HCT116 (cell line): ENCODE results near the gene ASCL2. TPM values are rescaled to one million over a fixed set of nuclear protein-coding genes. Genes with fewer than 3 reads are reported as not detected.

ENCODE experiments used
- ATAC-seq: fragments of 200-7000 bp; cut with Tn5 transposase; 2 replicates; pipeline ENCODE4 v1.9.1; 2020; ENCODE audit warnings: mild to moderate bottlenecking, moderate library complexity
- BruUV-seq: library from RNA; stranded (reverse); fragments of 400-500 nt; replicated peaks from 2 replicates; lab custom pipeline; 2021; lab: Mats Ljungman, UMichigan
- CTCF ChIA-PET: fragments of 300-600 bp; sonication (Branson Sonifier 250); formaldehyde crosslinking; loops from one replicate; lab custom pipeline; 2021; ENCODE audit warnings: antibody characterized with exemption; lab: Charles Lee
- POLR2A ChIA-PET: fragments of 300-600, 350-600 bp; sonication (Branson Sonifier 250); formaldehyde crosslinking; loops from one replicate; lab custom pipeline; 2021; ENCODE audit warnings: antibody characterized with exemption; lab: Charles Lee
- RAD21 ChIA-PET, 2 experiments: fragments of 300-600 bp; sonication (Branson Sonifier 250); formaldehyde crosslinking; loops; one replicate each; lab custom pipeline; 2023; ENCODE audit warnings: low total read pairs in 2 of 2; ENCODE audit not compliant: uncharacterized antibody in 2 of 2, unreplicated experiment in 2 of 2, low non-redundant PET in 1 of 2; lab: Charles Lee
- DNase-seq: peaks from one replicate; pipeline ENCODE4 v3.0.0-alpha.2; 2010; ENCODE audit warnings: low read depth, low spot score
- H2AFZ ChIP-seq: fragments of 200-600 bp; shearing (Covaris generic), sonication (generic); 2 replicates; pipeline ENCODE4 v1.6.1; 2017; ENCODE audit warnings: low read depth, mixed run types, mixed read lengths, antibody characterized with exemption, low read length; ENCODE audit not compliant: poor library complexity, severe bottlenecking
- H3K27ac ChIP-seq: 2 replicates; pipeline ENCODE4 v1.5.1; 2012; ENCODE audit warnings: low read depth, low read length
- H3K27me3 ChIP-seq: fragments of 200-600 bp; sonication (generic); 2 replicates; pipeline ENCODE4 v1.6.1; 2016; ENCODE audit warnings: mixed run types, low read length, mixed read lengths; ENCODE audit not compliant: insufficient read depth
- H3K36me3 ChIP-seq, 2 experiments: fragments of 200-500 bp in 1 of 2; fragments of 200-600 bp in 1 of 2; sonication (Bioruptor generic) in 1 of 2; sonication (generic) in 1 of 2; 2 replicates each; pipeline versions ENCODE4 v1.5.1 to v1.6.1; 2014 to 2016; ENCODE audit warnings: low read length in 2 of 2, inconsistent platforms in 1 of 2, mixed read lengths in 1 of 2, mixed run types in 1 of 2; ENCODE audit not compliant: insufficient read depth in 2 of 2, control insufficient read depth in 1 of 2
- H3K4me1 ChIP-seq, 2 experiments: fragments of 200-600 bp in 1 of 2; sonication (generic) in 1 of 2; 2 replicates each; pipeline versions ENCODE4 v1.5.1 to v1.6.1; 2012 to 2017; ENCODE audit warnings: low read length in 2 of 2, inconsistent platforms in 1 of 2, mild to moderate bottlenecking in 1 of 2, mixed read lengths in 1 of 2, mixed run types in 1 of 2, moderate library complexity in 1 of 2; ENCODE audit not compliant: insufficient read depth in 2 of 2, control insufficient read depth in 1 of 2
- H3K4me2 ChIP-seq: fragments of 200-600 bp; sonication (generic); 2 replicates; pipeline ENCODE4 v1.6.1; 2017; ENCODE audit warnings: mixed run types, low read length, mixed read lengths
- H3K4me3 ChIP-seq, 2 experiments: fragments of 200-600 bp in 1 of 2; sonication (generic) in 1 of 2; replicated peaks in 1 of 2; 2 replicates each; pipeline ENCODE4 v1.5.1; 2011 to 2016; ENCODE audit warnings: low read length in 2 of 2, control low read depth in 1 of 2, low read depth in 1 of 2, mild to moderate bottlenecking in 1 of 2, mixed read lengths in 1 of 2, mixed run types in 1 of 2
- H3K79me2 ChIP-seq: fragments of 200-600 bp; sonication (generic); 2 replicates; pipeline ENCODE4 v1.6.1; 2017; ENCODE audit warnings: mild to moderate bottlenecking, mixed run types, low read length, moderate library complexity, mixed read lengths; ENCODE audit not compliant: insufficient read depth
- H3K9ac ChIP-seq: fragments of 200-600 bp; sonication (generic); 2 replicates; pipeline ENCODE4 v1.6.1; 2016; ENCODE audit warnings: low read length, mixed read lengths
- H3K9me2 ChIP-seq: fragments of 200-600 bp; sonication (generic), shearing (Covaris generic); 2 replicates; pipeline ENCODE4 v1.6.1; 2017; ENCODE audit warnings: mixed run types, mild to moderate bottlenecking, moderate library complexity; ENCODE audit not compliant: insufficient read depth
- H3K9me3 ChIP-seq, 2 experiments: fragments of 200-500 bp in 1 of 2; fragments of 200-600 bp in 1 of 2; sonication (Bioruptor generic) in 1 of 2; sonication (generic) in 1 of 2; 2 replicates each; pipeline ENCODE4 v1.6.1; 2014 to 2017; ENCODE audit warnings: low read length in 2 of 2, mixed read lengths in 2 of 2, inconsistent platforms in 1 of 2, low read depth in 1 of 2, mild to moderate bottlenecking in 1 of 2, mixed run types in 1 of 2, moderate library complexity in 1 of 2; ENCODE audit not compliant: control insufficient read depth in 1 of 2, insufficient read depth in 1 of 2
- H4K20me1 ChIP-seq: fragments of 200-600 bp; sonication (generic), shearing (Covaris generic); 2 replicates; pipeline ENCODE4 v1.6.1; 2017; ENCODE audit warnings: mixed run types, mild to moderate bottlenecking, moderate library complexity; ENCODE audit not compliant: insufficient read depth
- CEBPB ChIP-seq: IDR thresholded peaks from 2 replicates; pipeline ENCODE4 v1.6.1; 2012; ENCODE audit warnings: low read depth
- CTCF ChIP-seq, 3 experiments: fragments of 200-600 bp in 1 of 3; sonication (generic) in 1 of 3; IDR thresholded peaks in 2 of 3; conservative IDR thresholded peaks in 1 of 3; 2 replicates each; pipeline ENCODE4 v1.5.1; 2012 to 2017; ENCODE audit warnings: low read depth in 2 of 3, low read length in 2 of 3, antibody characterized with exemption in 1 of 3, borderline replicate concordance in 1 of 3, control low read depth in 1 of 3, mild to moderate bottlenecking in 1 of 3, mixed read lengths in 1 of 3, mixed run types in 1 of 3, moderate library complexity in 1 of 3; ENCODE audit not compliant: insufficient read depth in 1 of 3
- EZH2 ChIP-seq: fragments of 200-600 bp; sonication (generic); IDR thresholded peaks from 2 replicates; pipeline ENCODE4 v1.6.1; 2017; ENCODE audit warnings: antibody characterized with exemption, mixed run types
- EZH2phosphoT487 ChIP-seq: fragments of 200-600 bp; IDR thresholded peaks from 2 replicates; pipeline ENCODE4 v1.6.1; 2018; ENCODE audit warnings: antibody characterized with exemption, borderline replicate concordance
- POLR2A ChIP-seq: IDR thresholded peaks from 2 replicates; pipeline ENCODE4 v1.7.0; 2011; ENCODE audit warnings: borderline replicate concordance; ENCODE audit not compliant: insufficient read depth, insufficient read length; ENCODE audit errors: extremely low read depth
- POLR2AphosphoS5 ChIP-seq: IDR thresholded peaks from 2 replicates; pipeline ENCODE4 v1.6.1; 2011; ENCODE audit warnings: mild to moderate bottlenecking, low read depth, low read length, moderate library complexity
- RAD21 ChIP-seq: IDR thresholded peaks from 2 replicates; pipeline ENCODE4 v1.6.1; 2012; ENCODE audit warnings: low read depth, mild to moderate bottlenecking
- SIN3A ChIP-seq: IDR thresholded peaks from 2 replicates; pipeline ENCODE4 v1.6.1; 2012; ENCODE audit warnings: low read depth
- SP1 ChIP-seq: IDR thresholded peaks from 2 replicates; pipeline ENCODE4 v1.6.1; 2012; ENCODE audit warnings: low read depth
- SRF ChIP-seq: IDR thresholded peaks from 2 replicates; pipeline ENCODE4 v1.6.1; 2012; ENCODE audit warnings: low read depth
- YY1 ChIP-seq: IDR thresholded peaks from 2 replicates; pipeline ENCODE4 v1.6.1; 2011; ENCODE audit warnings: low read length, low read depth, moderate library complexity, mild to moderate bottlenecking; ENCODE audit not compliant: insufficient replicate concordance; ENCODE audit errors: extremely low read depth
- ZBTB33 ChIP-seq: IDR thresholded peaks from 2 replicates; pipeline ENCODE4 v1.6.1; 2011; ENCODE audit warnings: mild to moderate bottlenecking, low read length, moderate library complexity; ENCODE audit not compliant: insufficient replicate concordance; ENCODE audit errors: extremely low read depth
- ZFX ChIP-seq: fragments of 450-650 bp; IDR thresholded peaks from 2 replicates; pipeline ENCODE4 v1.6.1; 2017
- intact Hi-C: fragments of 100-400 bp; cut with micrococcal nuclease; formaldehyde crosslinking; loops from 2 replicates; pipeline ENCODE4 v1.10.0; 2022
- total RNA-seq: library from RNA; stranded (reverse); gene quantifications from one replicate; pipeline ENCODE4 v1.2.1, GENCODE V29; 2021; ENCODE audit not compliant: unreplicated experiment

The ASCL2 gene
- total RNA-seq, 1 experiment from 2014 or later: not detected

- Histone ChIP-seq H3K4me3 (no peak overlapping the region), H4K20me1 (no peaks in the 10 kb centered on the region), H3K4me2 (no peak overlapping the region), H2AFZ (no peak overlapping the region), H3K9ac (no peak overlapping the region), H3K27me3 (no peaks in the 10 kb centered on the region), H3K79me2 (no peaks in the 10 kb centered on the region), H3K36me3 (no peaks in the 10 kb centered on the region), H3K27ac (no peak overlapping the region), H3K9me3 (no peaks in the 10 kb centered on the region), H3K9me2 (no peaks in the 10 kb centered on the region), H3K4me1 (peaks cover 0 to 3% of the 10 kb centered on the region in 2 experiments; a peak in 1 of 4 replicates)
- CTCF ChIA-PET: no interaction called here
- POLR2A ChIA-PET: no interaction called here
- RAD21 ChIA-PET: no interaction called here
- ATAC-seq (no peak), DNase-seq (no peak)
- BruUV-seq: no TSS peak
- TF ChIP-seq POLR2AphosphoS5: no peak
- no peak for TF ChIP-seq SP1
- TF ChIP-seq YY1: no peak
- no peak for TF ChIP-seq ZBTB33
- no peak for TF ChIP-seq EZH2phosphoT487
- no peak for TF ChIP-seq SRF
- TF ChIP-seq ZFX: no peak
- TF ChIP-seq CEBPB: no peak
- TF ChIP-seq CTCF (IDR thresholded peaks at IDR 0.05 in 2 of 3, conservative IDR thresholded peaks at IDR 0.05 in 1 of 3; ENCODE audit: borderline replicate concordance in 1 of 3, insufficient read depth in 1 of 3, low read depth in 2 of 3, low read length in 2 of 3): no peak
- no peak for TF ChIP-seq RAD21
- TF ChIP-seq POLR2A: no peak
- TF ChIP-seq EZH2: no peak
- TF ChIP-seq SIN3A: no peak
- intact Hi-C loops: no loop called here
Observed at GRCh38 chr11:2275334-2276279, 5.2 kb upstream of the ASCL2 start.
